Trophoblast cell (in vitro differentiated cells and primary cell): ENCODE measurements around the gene C1orf87.

Source experiments
- DNase-seq, 2 donors: peaks; one replicate each; pipeline ENCODE4 v3.0.0-alpha.2; 2016
- H2AFZ ChIP-seq: 2 replicates; pipeline ENCODE4 v1.6.1; 2013; ENCODE audit warnings: low read length, moderate library complexity, mild to moderate bottlenecking; ENCODE audit not compliant: insufficient read depth, poor library complexity
- H2AK5ac ChIP-seq: 2 replicates; pipeline ENCODE4 v1.6.1; 2013; ENCODE audit warnings: mild to moderate bottlenecking, low read length
- H2BK120ac ChIP-seq: 2 replicates; pipeline ENCODE4 v1.6.1; 2013; ENCODE audit warnings: low read length, mild to moderate bottlenecking, moderate library complexity; ENCODE audit not compliant: insufficient read depth, poor library complexity
- H2BK12ac ChIP-seq: 2 replicates; pipeline ENCODE4 v1.6.1; 2013; ENCODE audit warnings: mild to moderate bottlenecking, low read length, moderate library complexity
- H2BK5ac ChIP-seq: 2 replicates; pipeline ENCODE4 v1.6.1; 2013; ENCODE audit warnings: low read length, low read depth, moderate library complexity, mild to moderate bottlenecking; ENCODE audit not compliant: poor library complexity
- H3K14ac ChIP-seq: 2 replicates; pipeline ENCODE4 v1.6.1; 2013; ENCODE audit warnings: mild to moderate bottlenecking, low read length
- H3K18ac ChIP-seq: 2 replicates; pipeline ENCODE4 v1.6.1; 2013; ENCODE audit warnings: mild to moderate bottlenecking, low read length
- H3K23ac ChIP-seq: 2 replicates; pipeline ENCODE4 v1.6.1; 2013; ENCODE audit warnings: low read length
- H3K27ac ChIP-seq: 2 replicates; pipeline ENCODE4 v1.5.1; 2013; ENCODE audit warnings: low read depth, mild to moderate bottlenecking, inconsistent platforms, low read length, moderate library complexity
- H3K27me3 ChIP-seq: 2 replicates; pipeline ENCODE4 v1.6.1; 2013; ENCODE audit warnings: inconsistent platforms, mild to moderate bottlenecking, low read length, moderate library complexity; ENCODE audit not compliant: insufficient read depth
- H3K36me3 ChIP-seq, 2 experiments: 1 replicate in 1 of 2; 2 replicates in 1 of 2; pipeline ENCODE4 v1.6.1; 2013; ENCODE audit warnings: low read length in 2 of 2, mild to moderate bottlenecking in 2 of 2, moderate library complexity in 1 of 2; ENCODE audit not compliant: insufficient read depth in 2 of 2, control insufficient read depth in 1 of 2
- H3K4ac ChIP-seq: 2 replicates; pipeline ENCODE4 v1.6.1; 2013; ENCODE audit warnings: low read depth, mild to moderate bottlenecking, low read length, moderate library complexity
- H3K4me1 ChIP-seq, 2 experiments: 1 replicate in 1 of 2; 2 replicates in 1 of 2; pipeline ENCODE4 v1.6.1; 2013; ENCODE audit warnings: low read length in 2 of 2, mild to moderate bottlenecking in 2 of 2, moderate library complexity in 1 of 2; ENCODE audit not compliant: insufficient read depth in 2 of 2, control insufficient read depth in 1 of 2
- H3K4me2 ChIP-seq: 2 replicates; pipeline ENCODE4 v1.6.1; 2013; ENCODE audit warnings: inconsistent platforms, mild to moderate bottlenecking, low read length, moderate library complexity
- H3K4me3 ChIP-seq: 2 replicates; pipeline ENCODE4 v1.5.1; 2013; ENCODE audit warnings: mild to moderate bottlenecking, low read depth, low read length, inconsistent platforms
- H3K79me1 ChIP-seq: one replicate; pipeline ENCODE4 v1.6.1; 2013; ENCODE audit warnings: low read length
- H3K79me2 ChIP-seq: 2 replicates; pipeline ENCODE4 v1.6.1; 2013; ENCODE audit warnings: low read length, mild to moderate bottlenecking; ENCODE audit not compliant: control insufficient read depth, insufficient read depth, poor library complexity
- H3K9ac ChIP-seq: 2 replicates; pipeline ENCODE4 v1.6.1; 2013; ENCODE audit warnings: mild to moderate bottlenecking, low read length
- H3K9me3 ChIP-seq: 2 replicates; pipeline ENCODE4 v1.6.1; 2013; ENCODE audit warnings: low read depth, mild to moderate bottlenecking, control low read depth, inconsistent platforms, low read length; ENCODE audit not compliant: insufficient read depth
- H4K12ac ChIP-seq: 2 replicates; pipeline ENCODE4 v1.6.1; 2013; ENCODE audit warnings: low read depth, mild to moderate bottlenecking, low read length, moderate library complexity
- H4K8ac ChIP-seq: 2 replicates; pipeline ENCODE4 v1.6.1; 2013; ENCODE audit warnings: low read depth, mild to moderate bottlenecking, low read length, moderate library complexity
- H4K91ac ChIP-seq: one replicate; pipeline ENCODE4 v1.6.1; 2013; ENCODE audit warnings: low read depth, mild to moderate bottlenecking, low read length, moderate library complexity
- WGBS: extraction: QIAGEN DNeasy Blood & Tissue Kit; methylation state at CpG from one replicate; pipeline ENCODE4 v1.1.7; 2013; ENCODE audit warnings: missing lambda C conversion rate; ENCODE audit not compliant: insufficient read length, insufficient coverage; ENCODE audit errors: extremely low coverage; 5-methylcytosine and 5-hydroxymethylcytosine counted together

C1orf87 gene

DNA sequence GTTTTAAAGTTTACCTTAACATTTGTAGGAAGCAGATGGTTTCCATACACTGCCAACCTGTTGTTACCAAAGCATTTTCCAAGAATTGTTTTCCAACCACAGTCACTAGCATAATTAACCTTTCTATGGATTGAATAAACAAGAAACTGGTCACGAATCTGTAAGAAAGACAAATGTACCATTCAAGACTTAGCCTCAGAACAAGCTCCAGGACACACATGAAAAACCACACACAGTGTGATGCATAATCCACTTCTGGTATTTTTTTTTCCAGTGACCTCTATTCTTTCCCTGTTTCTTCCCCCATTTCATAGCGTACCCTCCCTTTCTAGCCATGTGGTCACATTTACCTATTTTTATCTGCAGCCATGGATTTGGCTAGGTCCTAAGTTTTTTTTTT is 29.6 kb upstream of the C1orf87 start:
- H3K36me3 ChIP-seq = no peaks in the 10 kb centered on the region
- no peak overlapping the region for H4K12ac ChIP-seq
- H3K9ac ChIP-seq = no peak overlapping the region
- H3K23ac ChIP-seq = no peak overlapping the region
- H2AFZ ChIP-seq = no peak overlapping the region
- no peaks in the 10 kb centered on the region for H3K9me3 ChIP-seq
- H4K8ac ChIP-seq = no peak overlapping the region
- H2AK5ac ChIP-seq = no peak overlapping the region
- no peak for DNase-seq
- H3K27me3 ChIP-seq = no peaks in the 10 kb centered on the region
- no peak overlapping the region for H3K18ac ChIP-seq
- H3K79me1 ChIP-seq = no peaks in the 10 kb centered on the region
- WGBS = no CpG with 5 or more reads among the region's 2 CpGs
- H3K79me2 ChIP-seq = no peaks in the 10 kb centered on the region
- H4K91ac ChIP-seq = no peak overlapping the region
- no peak overlapping the region for H3K4me2 ChIP-seq
- no peak overlapping the region for H2BK5ac ChIP-seq
- H3K14ac ChIP-seq = no peak overlapping the region
- no peak overlapping the region for H3K4ac ChIP-seq
- no peak overlapping the region for H3K4me3 ChIP-seq
- H2BK120ac ChIP-seq = no peak overlapping the region
- no peak overlapping the region for H2BK12ac ChIP-seq
- H3K4me1 ChIP-seq = no peaks in the 10 kb centered on the region
- no peak overlapping the region for H3K27ac ChIP-seq

DNA sequence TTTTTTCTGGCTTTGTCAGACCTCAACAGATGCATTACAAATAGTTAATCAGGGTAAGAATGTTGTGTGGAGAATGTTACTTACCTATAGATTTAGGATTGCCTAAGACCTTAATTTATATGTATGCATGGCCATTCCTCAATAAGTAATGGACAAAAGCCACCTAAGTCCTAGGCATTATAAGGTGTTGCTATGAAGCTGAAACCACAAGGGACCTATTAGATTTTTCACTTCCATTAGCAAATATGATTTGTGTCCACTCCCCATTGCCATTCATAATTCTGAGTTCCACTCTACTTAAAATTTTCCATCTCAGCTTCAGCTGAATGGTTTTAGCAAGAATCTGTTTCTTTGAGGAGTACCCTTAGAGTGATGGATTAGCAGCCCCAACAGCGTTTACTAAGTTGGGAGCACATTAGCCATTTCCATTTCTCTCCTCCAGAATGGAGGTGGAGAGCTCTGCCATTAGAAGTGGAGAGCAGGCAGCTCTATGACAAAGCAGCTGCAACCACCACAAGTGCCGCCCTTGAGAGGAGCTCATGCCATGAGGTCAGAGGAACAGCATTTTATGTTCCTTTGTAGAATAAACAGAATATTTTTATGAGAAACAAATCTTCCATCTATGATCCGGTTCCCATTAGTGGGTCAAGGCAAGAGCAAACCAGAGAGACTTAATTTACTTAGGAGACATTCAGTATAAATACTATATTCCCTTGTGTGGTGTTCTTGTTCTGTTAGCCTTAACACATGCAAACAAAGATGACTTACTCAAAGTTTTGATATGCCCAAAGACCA is 28.9 kb upstream of the C1orf87 start:
- H2BK5ac ChIP-seq = no peak overlapping the region
- no peak overlapping the region for H3K9ac ChIP-seq
- no peaks in the 10 kb centered on the region for H3K79me1 ChIP-seq
- no peak overlapping the region for H3K4ac ChIP-seq
- no peak overlapping the region for H2AFZ ChIP-seq
- no peaks in the 10 kb centered on the region for H3K9me3 ChIP-seq
- no peak overlapping the region for H2BK120ac ChIP-seq
- H2AK5ac ChIP-seq = no peak overlapping the region
- no peaks in the 10 kb centered on the region for H3K79me2 ChIP-seq
- no peak for DNase-seq
- WGBS = no CpG with 5 or more reads among the region's 3 CpGs
- no peak overlapping the region for H4K12ac ChIP-seq
- no peak overlapping the region for H4K91ac ChIP-seq
- no peak overlapping the region for H4K8ac ChIP-seq
- H3K27ac ChIP-seq = no peak overlapping the region
- no peak overlapping the region for H2BK12ac ChIP-seq
- H3K14ac ChIP-seq = no peak overlapping the region
- no peaks in the 10 kb centered on the region for H3K36me3 ChIP-seq
- H3K27me3 ChIP-seq = no peaks in the 10 kb centered on the region
- H3K18ac ChIP-seq = no peak overlapping the region
- H3K4me2 ChIP-seq = no peak overlapping the region
- no peak overlapping the region for H3K4me3 ChIP-seq
- H3K23ac ChIP-seq = no peak overlapping the region
- H3K4me1 ChIP-seq = no peaks in the 10 kb centered on the region

DNA sequence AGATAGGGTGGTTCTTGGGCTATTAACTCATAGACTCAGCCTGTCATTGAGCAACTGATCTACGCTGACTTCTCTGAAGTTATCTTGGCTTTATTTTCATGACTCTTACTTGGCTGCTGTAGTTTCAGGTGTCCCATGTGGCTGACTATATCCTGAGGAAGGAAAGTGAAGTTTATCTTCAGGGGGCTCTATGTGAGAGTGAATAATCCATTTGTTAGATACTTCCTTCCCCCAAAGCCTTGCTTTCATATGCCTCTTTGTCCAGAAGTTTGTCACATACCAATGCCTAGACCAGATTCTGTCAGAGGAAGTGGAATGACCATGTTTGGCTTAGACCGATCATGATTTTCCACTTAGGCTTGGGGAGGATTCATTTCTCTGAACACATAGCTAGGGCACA is 27.9 kb upstream of the C1orf87 start:
- Histone ChIP-seq H4K91ac (no peak overlapping the region), H2BK120ac (no peak overlapping the region), H3K4ac (no peak overlapping the region), H4K8ac (no peak overlapping the region), H3K9me3 (no peaks in the 10 kb centered on the region), H3K4me3 (no peak overlapping the region), H3K27me3 (no peaks in the 10 kb centered on the region), H3K4me2 (no peak overlapping the region), H4K12ac (no peak overlapping the region), H3K9ac (no peak overlapping the region), H3K79me1 (no peaks in the 10 kb centered on the region), H3K79me2 (no peaks in the 10 kb centered on the region), H3K36me3 (no peaks in the 10 kb centered on the region), H2BK12ac (no peak overlapping the region), H2BK5ac (no peak overlapping the region), H2AK5ac (no peak overlapping the region), H3K23ac (no peak overlapping the region), H3K18ac (no peak overlapping the region), H2AFZ (no peak overlapping the region), H3K4me1 (no peaks in the 10 kb centered on the region), H3K14ac (no peak overlapping the region), H3K27ac (no peak overlapping the region)
- no peak for DNase-seq
- WGBS = no CpG with 5 or more reads among the region's 2 CpGs

DNA sequence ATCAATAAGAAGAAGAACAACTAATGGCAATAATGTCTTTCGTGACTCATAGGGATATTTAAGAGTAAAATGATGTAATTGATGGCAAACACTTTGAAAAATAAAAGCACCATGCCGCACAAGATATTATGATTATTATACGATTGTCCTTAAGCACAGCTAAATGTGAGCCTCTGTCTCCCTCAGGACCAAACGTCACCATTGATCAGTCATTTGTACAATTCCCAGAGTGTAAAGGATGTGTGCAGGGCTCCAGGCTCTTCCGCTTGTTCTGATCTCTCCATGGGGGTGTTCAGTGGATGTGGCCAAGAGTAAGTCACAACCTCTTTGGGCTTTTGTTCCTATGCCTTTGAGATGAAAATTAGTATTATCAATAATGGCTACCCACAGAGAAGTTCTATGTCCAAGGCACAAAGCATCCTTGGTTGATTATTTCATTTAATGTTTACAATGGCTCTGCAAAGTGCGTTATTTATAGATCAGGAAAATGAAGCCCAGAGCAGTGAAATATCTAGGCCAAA is 17.7 kb upstream of the C1orf87 start:
- Histone ChIP-seq H3K4ac (no peak overlapping the region), H4K8ac (no peak overlapping the region), H3K23ac (no peak overlapping the region), H3K27ac (no peak overlapping the region), H3K14ac (no peak overlapping the region), H2BK120ac (no peak overlapping the region), H3K18ac (no peak overlapping the region), H3K36me3 (no peaks in the 10 kb centered on the region), H3K27me3 (no peaks in the 10 kb centered on the region), H2BK12ac (no peak overlapping the region), H3K9me3 (no peaks in the 10 kb centered on the region), H3K4me2 (no peak overlapping the region), H3K4me1 (no peaks in the 10 kb centered on the region), H3K4me3 (no peak overlapping the region), H3K79me2 (no peaks in the 10 kb centered on the region), H2BK5ac (no peak overlapping the region), H3K9ac (no peak overlapping the region), H2AK5ac (no peak overlapping the region), H2AFZ (no peak overlapping the region), H4K12ac (no peak overlapping the region), H3K79me1 (no peaks in the 10 kb centered on the region), H4K91ac (no peak overlapping the region)
- WGBS = no CpG with 5 or more reads among the region's 6 CpGs
- no peak for DNase-seq
